Neural cell (in vitro differentiated cells): ENCODE data around the gene METAP1. TPM values are rescaled to one million over a fixed set of nuclear protein-coding genes. Genes with fewer than 3 reads are reported as not detected.

Experiments
- H2AFZ ChIP-seq: fragments of 200-600, 300-800 bp; sonication (generic), shearing (Covaris generic); 2 replicates; pipeline ENCODE4 v1.6.0; 2014; ENCODE audit warnings: low read depth, mild to moderate bottlenecking, antibody characterized with exemption, low read length, moderate library complexity
- H3F3A ChIP-seq: fragments of 200-600 bp; shearing (Covaris generic); 2 replicates; pipeline ENCODE4 v1.6.1; 2016; ENCODE audit warnings: mild to moderate bottlenecking, moderate library complexity, mixed read lengths, antibody characterized with exemption, low read length; ENCODE audit not compliant: insufficient read depth, poor library complexity, severe bottlenecking
- H3K27ac ChIP-seq: fragments of 200-600, 300-800 bp; sonication (generic), shearing (Covaris generic); 2 replicates; pipeline ENCODE4 v1.5.1; 2014; ENCODE audit warnings: mild to moderate bottlenecking, low read length, moderate library complexity
- H3K27me3 ChIP-seq: fragments of 300-800, 200-600 bp; sonication (generic), shearing (Covaris generic); 2 replicates; pipeline ENCODE4 v1.6.0; 2014; ENCODE audit warnings: mild to moderate bottlenecking, low read depth, low read length, moderate library complexity; ENCODE audit not compliant: insufficient read depth
- H3K36me3 ChIP-seq: fragments of 300-800, 200-600 bp; sonication (generic), shearing (Covaris generic); 2 replicates; pipeline ENCODE4 v1.5.1; 2014; ENCODE audit warnings: mild to moderate bottlenecking, antibody characterized with exemption, low read length, moderate library complexity; ENCODE audit not compliant: insufficient read depth
- H3K4me2 ChIP-seq: fragments of 300-800, 200-600 bp; sonication (generic), shearing (Covaris generic); 2 replicates; pipeline ENCODE4 v1.6.0; 2014; ENCODE audit warnings: mild to moderate bottlenecking, low read length
- H3K4me3 ChIP-seq: fragments of 300-800, 200-600 bp; sonication (generic), shearing (Covaris generic); 2 replicates; pipeline ENCODE4 v1.5.1; 2014; ENCODE audit warnings: mild to moderate bottlenecking, low read length, moderate library complexity
- H3K79me2 ChIP-seq: fragments of 200-600 bp; shearing (Covaris generic); replicated peaks from 2 replicates; pipeline ENCODE4 v1.6.0; 2014; ENCODE audit warnings: mild to moderate bottlenecking, low read length, moderate library complexity; ENCODE audit not compliant: insufficient read depth
- H3K9ac ChIP-seq: fragments of 300-800, 200-600 bp; sonication (generic), shearing (Covaris generic); 2 replicates; pipeline ENCODE4 v1.6.1; 2016; ENCODE audit warnings: mild to moderate bottlenecking, low read length, mixed read lengths
- H3K9me2 ChIP-seq: fragments of 200-600 bp; shearing (Covaris generic); 2 replicates; pipeline ENCODE4 v1.6.1; 2016; ENCODE audit warnings: mild to moderate bottlenecking, low read length, mixed read lengths; ENCODE audit not compliant: insufficient read depth
- H3K9me3 ChIP-seq: fragments of 200-600, 300-800 bp; sonication (generic), shearing (Covaris generic); 2 replicates; pipeline ENCODE4 v1.6.1; 2016; ENCODE audit warnings: mild to moderate bottlenecking, mixed run types, low read length, moderate library complexity, mixed read lengths
- H4K20me1 ChIP-seq: fragments of 200-600 bp; shearing (Covaris generic); 2 replicates; pipeline ENCODE4 v1.6.1; 2016; ENCODE audit warnings: mild to moderate bottlenecking, mixed run types; ENCODE audit not compliant: insufficient read depth
- CTCF ChIP-seq: fragments of 450-650 bp; IDR thresholded peaks from 2 replicates; pipeline ENCODE4 v1.5.1; 2014; ENCODE audit warnings: antibody characterized with exemption, mild to moderate bottlenecking, moderate library complexity; ENCODE audit not compliant: poor library complexity, severe bottlenecking
- EP300 ChIP-seq: fragments of 450-650 bp; conservative IDR thresholded peaks from 2 replicates; pipeline ENCODE4 v1.6.1; 2014; ENCODE audit warnings: antibody characterized with exemption, mild to moderate bottlenecking, moderate library complexity; ENCODE audit not compliant: poor library complexity, severe bottlenecking
- EZH2 ChIP-seq: fragments of 200-600, 300-800 bp; shearing (Covaris generic), sonication (generic); IDR thresholded peaks from 2 replicates; pipeline ENCODE4 v1.6.1; 2014; ENCODE audit warnings: antibody characterized with exemption, low read length, borderline replicate concordance, mild to moderate bottlenecking; ENCODE audit not compliant: insufficient read depth, poor library complexity, severe bottlenecking
- MXI1 ChIP-seq: fragments of 450-650 bp; conservative IDR thresholded peaks from 2 replicates; pipeline ENCODE4 v1.6.1; 2014; ENCODE audit warnings: antibody characterized with exemption, mild to moderate bottlenecking; ENCODE audit not compliant: poor library complexity, severe bottlenecking
- POLR2AphosphoS5 ChIP-seq: IDR thresholded peaks from 2 replicates; pipeline ENCODE4 v1.6.1; 2012
- RAD21 ChIP-seq: fragments of 450-650 bp; conservative IDR thresholded peaks from 2 replicates; pipeline ENCODE4 v1.6.1; 2014; ENCODE audit warnings: antibody characterized with exemption, mild to moderate bottlenecking, moderate library complexity
- REST ChIP-seq: IDR thresholded peaks from 2 replicates; pipeline ENCODE4 v1.6.1; 2012; ENCODE audit warnings: borderline replicate concordance
- SMC3 ChIP-seq: fragments of 450-650 bp; conservative IDR thresholded peaks from 2 replicates; pipeline ENCODE4 v1.6.1; 2014; ENCODE audit warnings: antibody characterized with exemption, mild to moderate bottlenecking, moderate library complexity; ENCODE audit not compliant: poor library complexity
- TAF1 ChIP-seq: IDR thresholded peaks from 2 replicates; pipeline ENCODE4 v1.6.1; 2012; ENCODE audit warnings: low read depth
- polyA plus RNA-seq: library from polyadenylated mRNA; depleted of rRNA; stranded (reverse); fragments of >200 nt; gene quantifications from 2 replicates; pipeline ENCODE4 v1.2.3, GENCODE V29; 2014

The METAP1 gene
- polyA plus RNA-seq, 1 donor from 2014 or later = 24.5 TPM

GRCh38 chr4:99054428-99054994, 59.0 kb downstream of the METAP1 start:
- Histone ChIP-seq H2AFZ (no peak overlapping the region), H4K20me1 (no peaks in the 10 kb centered on the region), H3K4me2 (no peak overlapping the region), H3K27me3 (no peaks in the 10 kb centered on the region), H3K36me3 (no peaks in the 10 kb centered on the region), H3K9me3 (no peaks in the 10 kb centered on the region), H3F3A (no peaks in the 10 kb centered on the region), H3K4me3 (no peak overlapping the region), H3K9ac (no peak overlapping the region), H3K79me2 (no peaks in the 10 kb centered on the region), H3K9me2 (no peaks in the 10 kb centered on the region), H3K27ac (no peak overlapping the region)
- TF ChIP-seq MXI1 = no peak
- no peak for TF ChIP-seq SMC3
- no peak for TF ChIP-seq CTCF
- TF ChIP-seq EZH2 = no peak
- TF ChIP-seq TAF1 = no peak
- TF ChIP-seq EP300 = no peak
- no peak for TF ChIP-seq RAD21
- no peak for TF ChIP-seq POLR2AphosphoS5
- no peak for TF ChIP-seq REST

DNA sequence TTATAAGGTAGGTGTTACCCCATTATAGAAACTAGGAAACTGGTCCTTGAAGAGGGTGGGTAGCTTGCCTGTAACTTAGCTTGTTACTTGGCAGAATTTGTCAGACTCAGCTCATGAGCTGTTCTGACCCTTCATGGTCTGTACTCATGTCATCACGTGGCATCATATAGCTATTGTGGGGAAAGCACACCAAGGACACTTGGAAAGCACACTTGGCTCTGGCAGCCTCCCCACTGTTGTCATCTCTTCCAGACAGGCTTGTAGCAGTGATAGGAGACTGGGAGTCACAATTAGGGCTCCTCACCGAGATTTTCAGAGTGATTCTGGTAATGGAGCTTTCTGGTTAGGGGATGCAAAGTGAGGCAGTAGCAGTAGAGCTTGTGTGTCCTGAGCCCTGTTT, 62.7 kb downstream of the METAP1 start:
- Histone ChIP-seq H3F3A (no peaks in the 10 kb centered on the region), H3K9me3 (no peaks in the 10 kb centered on the region), H3K4me2 (no peak overlapping the region), H3K27ac (no peak overlapping the region), H3K9ac (no peak overlapping the region), H2AFZ (no peak overlapping the region), H3K27me3 (no peaks in the 10 kb centered on the region), H3K36me3 (no peaks in the 10 kb centered on the region), H3K4me3 (no peak overlapping the region), H3K9me2 (no peaks in the 10 kb centered on the region), H3K79me2 (no peaks in the 10 kb centered on the region), H4K20me1 (no peaks in the 10 kb centered on the region)
- TF ChIP-seq REST (no peak), POLR2AphosphoS5 (no peak), CTCF (no peak), EP300 (no peak), RAD21 (no peak), EZH2 (no peak), MXI1 (no peak), SMC3 (no peak), TAF1 (no peak)
